HG03439 (cell line): Measurements from ENCODE around the gene LIPG.
"Not testable (repeated sequence)": the region's sequence is repeated elsewhere in the genome, so short reads cannot be mapped to it uniquely, and the experiment has no call there.

ENCODE experiments used
- ATAC-seq: cut with Tn5 transposase; IDR thresholded peaks from one replicate; pipeline ENCODE4 v1.9.1; 2021; ENCODE audit warnings: mild to moderate bottlenecking, moderate library complexity; ENCODE audit not compliant: unreplicated experiment

LIPG gene

DNA sequence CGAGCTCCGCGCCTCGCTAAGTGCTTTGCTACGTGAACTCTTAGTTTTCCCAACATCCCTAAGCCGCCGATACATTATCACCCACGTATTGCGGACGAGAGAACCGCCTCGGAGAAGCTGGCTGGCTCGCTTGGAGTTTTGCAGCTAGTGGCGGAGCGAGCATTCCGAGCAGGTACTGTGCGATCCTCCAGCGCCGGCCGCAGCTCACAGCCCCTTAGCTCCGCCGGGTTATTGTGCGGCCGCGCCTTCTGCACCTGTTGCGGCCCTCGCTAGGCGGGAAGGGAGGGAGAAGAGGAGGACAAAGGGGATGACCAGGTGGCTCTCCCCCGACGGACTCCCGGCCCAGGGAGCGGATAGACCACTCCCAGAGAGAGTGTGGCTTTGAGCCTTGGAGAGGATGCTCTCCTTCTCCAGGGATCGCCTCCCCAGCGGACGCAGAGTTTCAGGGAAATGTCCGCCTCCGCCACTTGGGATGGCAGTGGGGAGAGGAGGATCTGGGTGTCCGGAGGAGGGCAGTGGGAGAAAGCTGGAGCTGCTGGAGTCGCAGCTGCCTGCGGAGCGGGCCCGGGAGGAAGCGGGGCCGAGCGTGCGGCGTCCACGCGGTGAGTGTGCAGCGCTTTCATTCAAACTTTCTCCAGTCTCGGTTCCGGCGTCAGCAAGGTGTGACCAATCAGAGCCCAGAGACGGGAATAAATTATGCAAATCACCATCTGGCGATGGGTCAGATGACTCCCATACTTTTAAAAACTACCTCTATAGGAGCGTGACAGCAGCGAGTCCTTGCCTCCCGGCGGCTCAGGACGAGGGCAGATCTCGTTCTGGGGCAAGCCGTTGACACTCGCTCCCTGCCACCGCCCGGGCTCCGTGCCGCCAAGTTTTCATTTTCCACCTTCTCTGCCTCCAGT is at the start of gene LIPG:
TSS of gene LIPG (plus strand) at position 769 of the 905 bp plus-strand sequence. CDS start 252 bp downstream, outside the sequence.
- no peak for ATAC-seq

DNA sequence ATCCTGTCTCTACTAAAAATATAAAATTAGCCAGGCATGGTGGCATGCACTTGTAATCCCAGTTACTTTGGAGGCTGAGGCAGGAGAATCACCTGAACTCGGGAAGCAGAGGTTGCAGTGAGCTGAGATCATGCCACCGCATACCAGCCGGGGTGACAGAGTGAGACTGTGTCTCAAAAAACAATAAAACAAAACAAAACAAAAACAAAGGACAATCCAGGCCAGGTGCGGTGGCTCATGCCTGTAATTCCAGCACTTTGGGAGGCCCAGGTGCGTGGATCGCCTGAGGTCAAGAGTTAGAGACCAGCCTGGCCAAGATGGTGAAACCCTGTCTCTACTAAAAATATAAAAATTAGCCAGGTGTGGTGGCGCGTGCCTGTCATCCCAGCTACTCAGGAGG is 49.0 kb upstream of the LIPG start:
- ATAC-seq: not testable (repeated sequence)

DNA sequence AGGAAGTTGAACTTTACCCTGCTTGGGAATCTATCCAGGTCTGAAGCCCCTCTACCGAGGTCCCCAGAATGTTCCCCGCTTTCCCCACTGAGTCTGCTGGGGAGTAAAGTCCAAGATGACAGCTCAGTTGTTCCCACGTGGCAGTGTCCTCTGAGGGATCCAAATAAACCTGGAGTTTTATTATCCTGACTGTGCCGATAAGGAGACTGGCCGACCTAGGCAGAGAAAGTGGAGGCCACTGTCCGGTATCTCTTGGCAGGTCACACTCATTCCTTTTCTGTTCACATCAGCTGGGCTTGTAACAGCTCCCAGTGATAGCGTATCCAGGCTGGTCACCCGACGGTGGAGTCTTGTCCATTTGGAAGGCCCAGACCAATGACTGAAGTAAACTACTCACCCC is 47.3 kb upstream of the LIPG start:
- ATAC-seq: no peak

DNA sequence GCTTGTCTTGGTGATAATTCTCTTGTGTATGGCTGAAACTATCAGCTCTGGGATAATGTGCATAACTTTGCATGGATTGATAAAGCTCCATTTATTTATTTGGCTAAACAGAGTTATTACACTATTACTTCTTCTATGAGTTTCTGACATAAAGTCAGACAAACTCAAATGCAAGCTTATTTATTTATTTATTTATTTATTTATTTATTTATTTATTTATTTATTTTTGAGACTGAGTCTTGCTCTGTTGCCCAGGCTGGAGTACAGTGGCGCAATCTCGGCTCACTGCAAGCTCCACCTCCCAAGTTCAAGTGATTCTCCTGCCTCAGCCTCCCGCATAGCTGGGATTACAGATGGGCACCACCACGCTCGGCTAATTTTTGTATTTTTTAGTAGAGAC is 46.9 kb upstream of the LIPG start:
- not testable (repeated sequence) for ATAC-seq

DNA sequence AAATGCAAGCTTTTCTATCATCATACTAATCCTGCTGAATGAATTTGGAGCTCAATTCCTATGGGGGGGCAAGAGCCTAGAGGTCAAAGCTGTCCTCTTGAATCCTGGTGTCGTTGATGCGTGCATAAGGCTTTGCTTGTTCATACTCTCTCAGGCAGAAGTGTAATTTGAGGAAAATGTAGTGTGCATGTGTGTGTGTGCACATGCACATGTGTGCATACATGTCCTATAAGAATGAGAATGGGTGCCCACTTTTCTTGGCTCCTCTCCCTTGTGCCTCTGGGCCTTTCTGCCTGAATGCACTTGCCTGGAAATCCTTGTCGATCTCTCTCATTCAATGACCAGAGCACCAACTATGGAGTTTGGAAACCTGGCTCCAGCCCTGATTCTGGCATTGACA is 46.3 kb upstream of the LIPG start:
- no peak for ATAC-seq

DNA sequence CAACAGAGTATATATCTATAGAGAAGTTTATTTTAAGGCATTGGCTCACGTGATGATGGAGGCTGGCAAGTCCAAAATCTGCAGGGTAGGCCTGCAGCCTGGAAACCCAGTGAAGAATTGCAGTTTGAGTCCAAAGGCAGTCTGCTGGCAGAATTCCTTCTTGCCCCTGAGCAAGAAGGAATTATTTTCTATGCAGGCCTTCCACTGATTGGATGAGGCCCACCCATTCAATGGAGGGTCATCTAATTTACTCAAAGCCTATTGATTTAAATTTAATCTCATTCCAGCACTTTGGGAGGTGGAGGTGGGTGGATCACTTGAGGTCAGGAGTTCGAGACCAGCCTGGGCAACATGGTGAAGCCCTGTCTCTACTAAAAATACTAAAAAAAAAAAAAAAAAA is 44.4 kb upstream of the LIPG start:
- no peak for ATAC-seq

DNA sequence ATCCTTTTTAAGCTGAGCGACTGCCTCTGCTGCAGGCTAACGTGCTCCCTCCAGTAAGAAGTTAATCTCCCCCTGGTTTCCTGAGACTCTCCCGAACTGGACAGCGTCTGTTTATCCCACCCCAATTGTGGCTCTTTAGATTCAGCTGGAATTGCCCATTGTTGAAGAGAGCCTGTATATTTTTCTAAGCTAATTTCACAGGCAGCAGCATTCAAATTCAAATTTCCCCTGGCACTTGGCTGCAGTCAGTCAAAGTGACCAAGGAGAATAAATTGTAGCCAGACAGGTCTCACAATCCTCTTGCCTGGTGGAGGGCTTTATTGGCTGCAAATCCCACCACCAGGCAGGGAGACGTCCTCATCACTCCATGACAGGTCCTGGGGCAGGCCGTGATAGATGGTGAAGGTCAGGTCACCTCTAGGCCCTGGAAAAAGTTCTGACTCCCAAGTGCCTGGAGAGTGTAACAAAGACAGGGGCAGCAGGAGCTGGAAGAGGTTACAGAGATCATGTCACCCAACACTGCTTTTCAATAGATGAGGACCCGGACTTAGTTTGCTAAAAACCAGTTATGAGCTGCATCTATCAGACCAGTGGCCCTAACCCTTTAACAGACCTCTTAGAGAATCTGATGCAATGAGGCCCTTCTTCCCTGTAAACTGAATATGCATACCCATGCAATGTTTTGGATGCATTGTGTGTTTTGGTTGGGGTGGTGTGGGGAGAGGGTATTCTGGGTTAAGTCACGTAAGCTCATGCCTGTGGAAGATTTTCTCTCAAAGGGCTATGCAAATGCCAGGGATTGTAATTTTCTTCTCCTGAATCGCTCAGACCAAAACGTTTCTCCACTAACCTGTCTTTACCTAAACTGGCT is 42.5 kb upstream of the LIPG start:
- no peak for ATAC-seq

DNA sequence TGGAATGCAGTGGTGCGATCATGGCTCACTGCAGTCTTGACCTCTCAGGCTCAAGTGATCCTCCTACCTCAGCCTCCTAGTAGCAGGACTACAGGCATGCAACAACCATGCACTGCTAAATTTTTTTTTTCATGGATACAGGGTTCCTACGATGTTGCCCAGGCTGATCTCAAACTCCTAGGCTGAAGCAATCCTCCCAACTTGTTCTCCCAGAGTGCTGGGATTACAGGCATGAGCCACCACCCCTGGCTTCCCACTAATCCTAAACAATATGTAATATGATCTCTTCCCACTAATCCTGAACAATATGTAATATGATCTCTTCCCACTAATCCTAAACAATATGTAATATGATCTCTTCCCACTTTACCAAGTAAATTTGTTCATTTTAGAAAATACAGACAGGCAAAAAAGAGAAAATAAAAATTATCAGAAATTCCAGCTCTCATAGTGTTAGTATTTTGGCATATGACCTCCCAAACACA is 41.2 kb upstream of the LIPG start:
- no peak for ATAC-seq

DNA sequence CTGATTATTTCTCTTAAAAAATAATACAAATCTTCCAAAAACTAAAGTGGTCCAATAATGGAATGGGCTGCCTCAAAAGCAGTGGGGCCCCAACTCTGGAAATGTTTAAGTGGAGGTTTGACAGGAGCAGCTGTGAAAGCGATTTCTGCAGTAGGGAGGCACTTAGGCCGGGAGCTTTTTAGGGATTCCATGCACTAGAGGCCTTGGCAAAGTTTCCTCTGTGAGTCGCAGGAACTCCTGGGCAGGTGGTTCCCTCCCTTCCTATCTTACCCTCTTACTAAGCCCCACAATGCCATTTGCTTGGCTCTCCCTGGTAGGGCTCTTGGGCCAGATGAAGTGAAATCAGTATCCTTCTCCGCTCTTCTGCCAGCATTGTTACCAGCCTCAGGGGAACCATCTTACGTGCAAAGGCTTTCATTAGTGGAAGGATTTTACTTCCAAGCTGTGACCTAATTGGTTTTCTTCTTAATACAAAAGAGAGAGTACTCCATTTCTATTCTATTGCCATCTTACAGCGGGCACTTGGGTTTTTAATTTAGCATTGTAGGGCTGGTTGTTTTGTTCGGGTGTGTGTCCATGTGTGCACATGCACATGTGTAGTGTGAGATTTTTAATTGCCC is 40.5 kb upstream of the LIPG start:
- no peak for ATAC-seq

DNA sequence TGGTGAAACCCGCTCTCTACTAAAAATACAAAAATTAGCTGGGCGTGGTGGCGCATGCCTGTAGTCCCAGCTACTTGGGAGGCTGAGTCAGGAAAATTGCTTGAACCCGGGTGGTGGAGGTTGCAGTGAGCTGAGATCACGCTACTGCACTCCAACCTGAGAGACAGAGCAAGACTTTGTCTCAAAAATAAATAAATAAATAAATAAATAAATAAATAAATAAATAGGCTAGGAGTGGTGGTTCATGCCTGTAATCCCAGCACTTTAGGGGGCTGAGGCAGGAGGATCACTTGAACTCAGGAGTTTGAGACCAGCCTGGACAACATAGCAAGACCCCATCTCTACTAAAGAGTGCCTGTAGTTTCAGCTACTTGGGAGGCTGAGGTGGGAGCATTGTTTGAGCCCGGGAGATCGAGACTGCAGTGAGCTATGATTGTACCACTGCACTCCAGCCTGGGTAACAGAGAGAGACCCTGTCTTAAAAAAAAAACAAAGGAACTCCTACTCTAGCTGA is 38.2 kb upstream of the LIPG start:
- ATAC-seq: not testable (repeated sequence)

DNA sequence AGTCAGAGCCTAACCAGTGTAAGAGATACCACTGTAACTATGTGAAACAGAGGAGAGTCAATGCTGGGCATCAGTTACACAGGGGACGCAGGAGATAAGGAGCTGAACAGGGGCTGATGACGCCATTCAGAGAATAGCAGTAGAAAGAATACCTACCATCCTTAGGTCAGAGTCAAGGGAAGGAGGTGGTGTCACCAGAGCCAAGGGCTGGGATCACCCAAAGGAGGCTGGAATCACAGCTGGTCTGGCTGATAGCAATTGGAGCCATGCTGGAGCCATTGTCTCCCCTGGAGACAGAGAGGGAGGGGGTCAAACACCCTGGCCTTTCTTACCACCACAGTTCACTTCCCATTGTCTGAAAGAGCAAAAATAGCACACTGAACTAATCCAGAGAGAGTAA is 37.5 kb upstream of the LIPG start:
- ATAC-seq: no peak

DNA sequence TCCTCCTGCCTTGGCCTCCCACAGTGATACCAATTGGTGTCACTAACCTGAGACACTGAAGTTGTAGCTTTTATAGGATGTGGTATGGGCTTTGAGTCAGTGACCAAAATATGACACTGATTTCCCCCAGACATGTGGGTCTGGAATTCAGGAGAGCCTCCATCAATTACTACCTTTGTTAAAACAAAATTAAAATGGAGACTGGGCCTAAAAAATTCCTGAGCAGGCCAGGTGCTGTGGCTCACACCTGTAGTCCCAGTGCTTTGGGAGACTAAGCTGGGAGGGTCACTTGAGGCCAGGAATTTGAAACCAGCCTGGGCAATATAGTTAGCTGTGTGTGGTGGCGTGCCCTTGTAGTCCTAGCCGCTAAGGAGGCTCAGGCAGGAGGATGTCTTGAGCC is 36.9 kb upstream of the LIPG start:
- no peak for ATAC-seq

DNA sequence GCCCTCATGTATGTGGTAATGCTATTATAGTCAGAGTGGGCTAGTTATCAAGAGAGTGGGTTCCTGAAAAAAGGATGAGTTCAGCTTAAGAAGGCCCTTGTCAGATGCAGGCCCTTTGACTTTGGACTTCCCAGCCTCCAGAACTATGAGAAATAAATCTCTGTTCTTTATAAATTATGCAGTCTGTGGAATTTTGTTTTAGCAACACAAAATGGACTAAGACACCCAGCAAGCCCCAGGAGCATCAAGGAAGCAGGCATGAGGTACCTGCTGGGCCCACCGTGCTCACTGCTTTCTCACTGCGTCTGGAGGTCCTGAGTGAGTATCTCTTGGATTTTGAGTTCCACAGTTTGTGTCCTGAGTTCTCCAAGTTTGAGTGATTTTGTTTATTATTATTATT is 35.9 kb upstream of the LIPG start:
- ATAC-seq: no peak

DNA sequence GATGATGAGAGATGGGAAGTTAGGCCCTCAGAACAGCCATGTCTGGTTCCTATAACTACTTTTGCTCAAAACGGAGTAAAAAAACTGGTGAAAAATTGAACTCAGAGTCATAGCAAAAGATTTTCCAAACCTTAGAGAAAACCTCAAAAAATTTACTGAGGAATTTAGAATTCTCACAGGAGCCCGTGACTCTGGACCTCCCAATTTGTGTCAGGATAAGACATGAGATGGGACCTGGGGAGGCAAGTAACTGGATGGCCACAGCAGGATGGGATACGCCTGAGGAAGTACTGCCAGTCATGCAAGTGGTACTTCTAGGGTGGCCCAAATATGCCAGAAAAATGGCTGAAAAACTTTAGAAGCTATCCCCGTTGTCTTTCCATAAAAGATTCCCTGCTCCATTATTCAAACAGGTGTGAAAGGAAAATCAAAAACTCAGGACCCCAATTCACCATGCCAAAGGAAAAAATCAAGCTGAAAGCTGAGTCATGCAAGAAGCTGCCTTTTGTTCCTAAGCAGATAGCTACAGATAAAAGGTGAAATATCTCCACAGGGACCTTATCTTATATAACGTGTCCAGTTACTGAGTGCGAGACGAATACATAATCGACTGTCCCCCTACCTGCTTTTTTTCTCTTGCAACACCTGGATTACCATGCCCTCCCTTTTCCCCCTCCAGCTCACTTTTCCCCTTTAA is 34.1 kb upstream of the LIPG start:
- no peak for ATAC-seq

DNA sequence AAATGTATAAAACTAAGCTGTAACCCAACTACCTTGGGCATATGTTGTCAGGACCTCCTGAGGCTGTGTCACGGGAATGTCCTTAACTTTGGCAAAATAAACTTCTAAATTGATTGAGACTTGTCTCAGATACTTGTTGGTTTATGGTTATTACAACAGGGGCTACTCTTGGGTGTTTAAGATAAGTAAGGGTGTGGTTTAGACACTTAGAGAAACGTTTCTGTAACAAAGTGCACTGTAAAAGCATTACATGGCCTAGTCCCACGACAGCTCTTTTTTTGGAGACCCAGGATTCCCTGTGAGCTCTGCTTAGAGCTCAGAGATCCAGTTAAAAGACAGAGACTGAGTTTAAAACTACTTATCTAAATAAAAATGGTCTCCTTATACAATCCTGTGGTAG is 32.3 kb upstream of the LIPG start:
- ATAC-seq: no peak

DNA sequence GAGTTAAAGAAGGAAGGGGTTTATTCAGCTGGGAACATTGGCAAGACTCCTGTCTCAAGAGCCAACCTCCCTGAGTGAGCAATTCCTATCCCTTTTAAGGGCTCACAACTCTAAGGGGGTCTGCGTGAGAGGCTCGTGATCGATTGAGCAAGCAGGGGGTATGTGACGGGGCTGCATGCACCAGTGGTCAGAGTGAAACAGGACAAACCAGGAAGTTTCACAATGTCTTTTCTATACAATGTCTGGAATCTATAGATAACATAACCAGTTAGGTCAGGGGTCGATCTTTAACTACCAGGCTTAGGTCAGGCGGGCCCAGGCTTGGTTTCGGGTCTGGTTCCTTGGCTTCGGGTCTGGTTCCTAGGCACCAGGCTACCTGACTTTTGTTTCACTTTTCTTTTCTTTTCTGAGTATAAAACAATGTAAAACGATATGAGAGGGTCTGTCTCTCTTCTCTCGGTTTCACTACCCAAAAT is 30.1 kb upstream of the LIPG start:
- ATAC-seq: no peak

DNA sequence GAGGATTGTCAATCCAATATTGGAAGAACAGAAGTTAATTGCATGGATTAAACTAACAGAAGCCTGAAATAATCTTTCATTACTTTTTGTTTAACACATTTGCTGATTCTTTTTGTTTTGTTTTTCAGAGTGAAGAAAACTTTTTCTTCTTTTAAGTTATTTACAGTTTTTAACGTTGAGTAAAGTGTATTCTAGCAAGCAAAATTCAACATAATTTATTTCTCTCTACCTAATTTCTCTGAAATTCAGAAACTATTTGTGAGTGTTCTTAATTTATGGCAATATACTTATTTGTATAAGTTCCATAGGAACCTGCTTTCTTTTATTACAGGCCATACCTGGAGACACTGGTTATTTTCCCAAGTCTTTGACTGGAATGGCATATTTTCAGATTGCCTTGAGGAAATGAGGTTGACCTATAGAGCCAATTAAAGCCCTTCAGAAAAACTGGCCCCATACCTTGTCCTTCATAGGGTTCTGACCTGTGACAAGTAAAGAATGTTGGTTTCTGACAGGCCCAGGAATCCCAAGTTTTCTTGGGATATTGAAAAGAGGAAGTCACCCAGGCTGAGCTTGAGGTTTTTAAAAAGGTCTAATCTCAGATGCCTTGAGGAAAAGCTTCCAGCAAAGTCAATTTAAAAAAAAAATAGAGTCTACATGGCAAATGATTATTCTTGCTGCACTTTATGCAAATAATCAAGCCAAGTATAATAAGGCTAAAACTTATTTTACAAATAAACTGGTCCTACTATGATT is 26.8 kb upstream of the LIPG start:
- no peak for ATAC-seq

DNA sequence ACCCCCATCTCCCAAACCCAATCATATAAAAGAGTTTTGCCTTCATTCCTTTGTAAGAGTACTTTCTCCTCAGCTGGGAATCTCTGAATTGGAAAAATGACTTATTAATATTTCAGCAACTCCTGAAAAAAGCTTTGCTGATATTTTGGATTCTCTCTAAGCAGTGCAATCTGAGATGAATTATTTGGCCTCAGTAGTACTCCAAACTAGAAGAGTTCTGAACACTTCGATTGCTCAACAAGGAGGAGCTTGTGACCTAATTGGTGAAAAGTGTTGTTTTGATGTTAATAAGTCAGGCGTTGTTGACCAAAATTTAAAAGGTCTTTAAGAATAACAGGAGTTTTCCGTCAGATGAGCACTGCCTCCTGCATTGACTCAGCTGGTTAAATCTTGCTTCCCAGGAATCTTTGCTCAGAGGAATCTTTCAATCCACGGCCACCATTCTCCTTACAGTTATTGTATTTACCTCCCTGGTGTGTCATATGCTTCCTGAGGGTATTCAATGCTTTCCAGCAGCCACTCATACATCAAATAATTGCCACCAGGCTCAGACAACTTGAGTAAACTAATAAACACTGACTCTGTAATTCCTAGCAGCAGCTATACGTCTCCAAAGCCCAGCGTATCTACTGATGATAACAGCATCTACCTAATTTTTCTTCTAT is 24.5 kb upstream of the LIPG start:
- ATAC-seq: no peak

DNA sequence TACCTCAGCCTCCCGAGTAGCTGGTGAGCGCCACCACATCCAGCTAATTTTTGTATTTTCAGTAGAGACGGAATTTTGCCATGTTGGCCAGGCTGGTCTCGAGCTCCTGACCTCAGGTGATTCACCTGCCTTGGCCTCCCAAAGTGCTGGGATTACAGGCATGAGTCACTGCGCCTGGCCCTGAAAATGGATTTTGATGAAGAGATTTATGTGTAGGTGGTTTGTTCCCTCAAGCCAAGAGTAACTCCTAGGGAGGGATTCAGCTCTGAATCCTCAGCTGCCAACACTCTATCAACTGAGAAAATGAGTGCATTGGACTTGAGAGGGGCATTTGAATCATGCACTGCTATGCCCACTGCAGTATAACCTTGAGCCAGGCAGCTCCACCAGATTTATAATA is 17.5 kb upstream of the LIPG start:
- no peak for ATAC-seq
